GM12873 (cell line): Measurements from ENCODE around the gene RFX8.

Source experiments
- TF ChIP-seq, protein P1 (sequence below): IDR thresholded peaks from 2 replicates; pipeline ENCODE4 v1.5.1; 2012; ENCODE audit warnings: low read depth, mild to moderate bottlenecking, moderate library complexity, low read length, control low read depth; ENCODE audit not compliant: insufficient read depth; ENCODE audit errors: missing control alignments

The RFX8 gene

GRCh38 chr2:101474731-101475384, at the start of gene RFX8:
Gene RFX8 (minus strand): TSS chr2:101475112. CDS start chr2:101466848, 8,264 bp downstream.
- TF ChIP-seq, protein P1, sequence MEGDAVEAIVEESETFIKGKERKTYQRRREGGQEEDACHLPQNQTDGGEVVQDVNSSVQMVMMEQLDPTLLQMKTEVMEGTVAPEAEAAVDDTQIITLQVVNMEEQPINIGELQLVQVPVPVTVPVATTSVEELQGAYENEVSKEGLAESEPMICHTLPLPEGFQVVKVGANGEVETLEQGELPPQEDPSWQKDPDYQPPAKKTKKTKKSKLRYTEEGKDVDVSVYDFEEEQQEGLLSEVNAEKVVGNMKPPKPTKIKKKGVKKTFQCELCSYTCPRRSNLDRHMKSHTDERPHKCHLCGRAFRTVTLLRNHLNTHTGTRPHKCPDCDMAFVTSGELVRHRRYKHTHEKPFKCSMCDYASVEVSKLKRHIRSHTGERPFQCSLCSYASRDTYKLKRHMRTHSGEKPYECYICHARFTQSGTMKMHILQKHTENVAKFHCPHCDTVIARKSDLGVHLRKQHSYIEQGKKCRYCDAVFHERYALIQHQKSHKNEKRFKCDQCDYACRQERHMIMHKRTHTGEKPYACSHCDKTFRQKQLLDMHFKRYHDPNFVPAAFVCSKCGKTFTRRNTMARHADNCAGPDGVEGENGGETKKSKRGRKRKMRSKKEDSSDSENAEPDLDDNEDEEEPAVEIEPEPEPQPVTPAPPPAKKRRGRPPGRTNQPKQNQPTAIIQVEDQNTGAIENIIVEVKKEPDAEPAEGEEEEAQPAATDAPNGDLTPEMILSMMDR: no peak

- TF ChIP-seq, protein P1: no peak
These were observed 46.6 kb upstream of the RFX8 start for GRCh38 chr2:101521487-101521886.

- TF ChIP-seq, protein P1: no peak
These were observed 45.3 kb upstream of the RFX8 start for GRCh38 chr2:101520246-101520645.

DNA sequence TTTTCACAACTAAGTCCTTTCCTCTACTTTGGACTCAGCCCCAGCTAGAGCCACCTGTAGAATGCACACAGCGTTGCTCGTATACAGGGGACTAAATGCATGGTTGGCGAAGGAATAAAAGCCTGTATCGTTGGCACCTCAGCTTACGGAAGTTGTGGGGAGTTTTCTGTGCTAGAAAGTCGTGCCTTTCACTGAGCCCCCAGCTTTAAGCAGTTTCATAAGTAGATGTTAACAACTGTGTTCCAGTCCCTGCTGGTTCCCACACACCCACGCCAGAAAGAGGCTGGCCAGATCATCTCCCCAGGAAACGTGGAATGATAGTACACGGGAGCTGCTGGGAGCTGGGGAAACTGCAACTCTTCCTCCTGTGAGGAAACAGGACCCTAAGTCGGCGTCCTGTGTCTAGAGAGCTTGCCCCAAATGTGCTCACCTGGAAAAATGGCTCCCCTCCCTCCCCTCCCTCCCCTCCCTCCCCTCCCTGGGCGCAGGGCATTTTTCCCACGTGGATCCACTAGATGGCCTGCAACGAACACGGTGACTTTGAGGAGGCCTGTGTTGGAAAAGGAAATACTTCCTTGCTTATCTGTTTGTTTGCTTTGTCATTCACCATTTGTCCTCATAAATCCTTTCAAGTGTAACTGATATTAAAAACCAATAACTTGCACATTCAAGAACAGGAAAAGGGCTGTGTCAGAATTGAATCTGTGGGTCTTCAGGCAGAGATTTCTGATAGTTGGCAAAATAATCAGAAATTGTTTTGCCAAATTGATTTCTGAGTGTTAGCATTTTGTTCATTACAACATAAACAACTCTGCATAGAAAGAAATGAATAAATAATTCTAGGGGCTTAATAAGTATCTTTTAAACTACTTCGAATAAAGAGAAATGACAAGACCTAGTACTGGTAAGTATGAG, 43.9 kb upstream of the RFX8 start:
- TF ChIP-seq, protein P1: peak; percentile 18

- TF ChIP-seq, protein P1: no peak
These were observed 42.9 kb upstream of the RFX8 start for GRCh38 chr2:101517758-101518271.

- TF ChIP-seq, protein P1: no peak
These were observed 42.1 kb upstream of the RFX8 start for GRCh38 chr2:101516823-101517690.
